HTR-8/SVneo (cell line): ENCODE results near the gene FTO.

Experiments
- DNase-seq: peaks from one replicate; pipeline ENCODE4 v3.0.0; 2011; ENCODE audit warnings: low spot score, mixed read lengths; ENCODE audit not compliant: insufficient read length
- FAIRE-seq: peaks from 2 replicates; lab custom pipeline; 2011; peaks lifted over from hg19 to GRCh38; lab: Jason Lieb, UNC

Gene FTO

DNA sequence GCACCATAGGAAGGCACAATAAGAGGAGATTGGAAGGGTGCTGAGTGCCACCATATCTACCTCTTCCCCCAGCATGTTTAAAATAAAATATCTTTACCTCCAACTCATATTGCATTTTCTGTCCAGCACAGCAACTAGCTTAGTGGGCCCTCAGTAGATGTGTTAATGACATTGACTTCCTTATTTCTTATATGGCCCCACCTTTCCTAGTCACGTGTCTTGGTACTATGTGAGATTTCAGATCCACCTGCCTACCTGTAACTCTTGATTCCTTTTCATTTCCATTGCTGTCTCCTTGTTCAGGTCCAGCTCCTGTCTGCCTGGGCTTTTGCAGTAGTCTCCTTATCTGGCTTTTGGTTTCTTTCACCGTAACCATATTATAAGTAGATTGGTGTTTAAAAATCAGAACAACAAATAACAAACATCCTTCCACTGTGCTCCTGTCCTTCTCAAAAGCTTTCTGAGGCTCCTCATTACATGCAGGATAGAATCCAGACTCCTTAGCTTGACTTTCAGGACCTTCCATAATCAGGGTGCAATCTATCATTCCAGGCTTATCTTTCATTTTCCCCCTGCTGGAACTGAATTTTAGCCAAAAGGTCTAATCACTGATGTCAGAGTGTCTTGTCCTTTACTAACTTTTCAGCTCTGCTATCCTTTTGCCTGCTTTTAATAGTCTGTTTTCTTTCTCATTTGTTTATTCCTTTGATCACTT lies 71.3 kb downstream of the FTO start:
- no peak for FAIRE-seq
- DNase-seq: no peak

DNA sequence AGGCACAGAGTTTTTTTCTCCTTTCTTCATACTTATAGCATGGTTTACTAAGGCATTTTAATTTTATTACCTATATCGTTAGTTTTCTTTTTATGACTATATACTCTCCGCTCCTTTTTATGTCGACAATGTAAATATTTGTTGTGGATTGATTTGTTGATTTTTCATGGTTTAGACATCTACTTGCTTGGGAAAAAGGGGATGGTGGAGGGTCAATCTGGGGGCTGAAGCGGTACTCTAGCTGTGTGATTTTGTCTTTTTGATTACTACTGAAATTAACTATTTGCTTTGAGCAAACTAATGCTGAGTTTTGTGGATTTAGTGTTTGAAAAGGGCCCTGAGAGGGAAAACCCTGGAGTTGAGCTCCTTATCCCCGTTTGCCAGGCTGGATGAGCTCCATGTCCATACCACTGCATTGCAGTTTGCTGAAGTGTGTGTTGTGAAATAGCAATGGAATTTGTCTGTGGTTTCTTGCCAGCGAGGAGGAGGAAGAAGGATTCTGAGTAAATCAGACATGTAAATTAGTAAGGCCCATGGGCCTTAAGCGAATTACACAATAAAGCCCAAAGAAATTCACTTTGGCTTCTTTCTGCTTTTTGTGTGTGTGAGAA lies 72.0 kb downstream of the FTO start:
- FAIRE-seq: peak; percentile 89
- DNase-seq: peak; percentile 31

DNA sequence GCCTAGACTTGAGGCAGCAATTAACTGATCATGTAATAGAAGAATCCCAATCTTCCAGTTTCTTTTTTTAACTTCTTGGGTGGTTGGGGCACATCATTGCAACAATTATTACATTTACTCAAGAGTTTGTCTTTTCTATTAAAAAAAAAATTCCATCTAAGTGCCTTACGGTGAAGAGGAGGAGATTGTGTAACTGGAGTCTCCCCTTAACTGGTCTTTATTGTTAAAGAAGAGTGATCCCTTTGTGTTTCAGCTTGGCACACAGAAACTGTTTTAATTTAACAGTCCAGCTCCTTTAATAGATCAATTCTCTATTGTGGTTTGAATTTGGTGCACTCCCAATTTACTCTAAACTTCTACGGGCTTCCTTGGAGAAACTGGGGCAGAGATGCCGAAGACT lies 75.2 kb downstream of the FTO start:
- FAIRE-seq (no peak), DNase-seq (no peak)

DNA sequence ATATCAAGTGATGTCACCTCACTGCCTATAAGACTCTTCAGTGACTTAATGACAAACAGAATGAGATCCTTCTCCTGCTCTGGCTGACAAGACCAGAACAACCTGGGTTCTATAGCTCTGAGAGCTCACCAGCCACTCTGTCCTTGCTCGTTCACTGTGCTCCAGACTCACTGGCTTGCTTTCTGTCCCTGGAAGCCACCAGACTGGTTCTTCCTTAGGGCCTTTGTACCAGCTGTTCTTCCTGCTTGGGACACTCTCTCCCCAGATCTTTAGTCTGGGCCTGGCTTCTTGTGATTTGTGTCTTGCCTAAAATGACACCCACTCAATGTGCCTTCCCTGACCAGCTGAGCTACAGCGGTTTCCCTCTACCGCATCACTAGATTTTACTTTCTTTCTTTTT lies 76.1 kb downstream of the FTO start:
- DNase-seq (no peak), FAIRE-seq (no peak)

DNA sequence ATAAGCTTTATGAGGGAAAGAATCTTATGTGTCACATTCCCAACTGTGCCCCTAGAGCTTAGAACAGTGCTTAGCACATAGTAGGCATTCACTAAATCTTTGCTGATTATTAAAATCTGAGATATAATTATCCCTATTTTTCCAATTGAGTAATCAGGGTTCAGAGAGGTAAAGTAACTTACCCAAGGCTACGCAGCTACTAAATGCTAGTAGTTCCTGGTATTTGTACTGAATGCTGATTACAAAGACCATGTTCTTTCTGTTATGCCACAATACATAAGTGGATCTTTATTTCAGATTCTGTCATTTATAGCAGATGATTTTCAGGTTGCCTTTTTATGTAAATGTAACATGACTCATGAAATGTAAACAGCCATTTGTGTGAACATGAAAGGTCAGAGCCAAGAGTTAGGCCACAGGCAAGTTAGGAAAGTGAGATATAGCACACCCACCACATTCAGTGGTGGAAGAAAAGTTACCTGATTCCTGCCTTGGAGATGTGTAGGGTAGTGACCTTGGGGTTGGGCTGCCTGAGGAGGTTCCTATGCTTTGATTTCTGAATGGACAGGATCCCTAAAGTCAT lies 77.2 kb downstream of the FTO start:
- FAIRE-seq: no peak

DNA sequence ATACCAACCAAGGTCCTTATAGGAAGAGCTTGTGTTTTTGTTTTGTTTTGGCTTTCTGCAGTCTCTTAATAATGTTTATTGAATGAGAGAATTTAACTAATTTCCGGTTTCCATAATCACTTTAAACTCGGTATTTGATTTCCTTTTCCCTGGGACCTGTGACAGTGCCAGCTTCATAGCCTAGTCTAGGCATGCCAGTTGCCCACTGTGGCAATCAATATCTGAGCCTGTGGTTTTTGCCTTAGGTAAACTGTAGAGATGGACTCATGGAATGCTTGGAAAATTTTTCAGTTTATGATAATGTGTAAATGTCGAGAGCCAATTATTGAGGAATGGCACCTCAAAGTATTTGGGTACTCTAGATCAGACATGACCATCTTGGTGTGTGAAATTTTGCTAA lies 78.2 kb downstream of the FTO start:
- DNase-seq (no peak), FAIRE-seq (no peak)

More for the DNA sequence above, 77.2 kb downstream of the FTO start:
- DNase-seq: no peak

DNA sequence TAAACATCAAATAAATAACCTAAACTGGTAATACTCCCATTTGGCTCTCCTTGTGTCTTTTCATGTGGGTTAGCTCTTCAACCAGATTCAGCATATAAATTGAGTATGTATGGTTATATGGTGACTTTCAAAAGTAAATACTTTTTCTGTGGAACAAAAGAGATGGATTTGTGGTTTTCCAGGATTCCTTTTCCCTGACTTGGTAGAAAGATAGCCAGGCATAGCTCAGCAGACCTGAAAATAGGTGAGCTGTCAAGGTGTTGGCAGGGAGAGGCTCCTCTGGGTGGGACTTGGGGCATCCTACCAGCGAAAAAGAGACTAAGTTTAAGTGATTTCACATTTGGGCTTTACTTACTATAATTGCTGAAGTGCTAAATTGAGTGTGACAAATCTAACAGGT lies 80.3 kb downstream of the FTO start:
- FAIRE-seq: no peak

DNA sequence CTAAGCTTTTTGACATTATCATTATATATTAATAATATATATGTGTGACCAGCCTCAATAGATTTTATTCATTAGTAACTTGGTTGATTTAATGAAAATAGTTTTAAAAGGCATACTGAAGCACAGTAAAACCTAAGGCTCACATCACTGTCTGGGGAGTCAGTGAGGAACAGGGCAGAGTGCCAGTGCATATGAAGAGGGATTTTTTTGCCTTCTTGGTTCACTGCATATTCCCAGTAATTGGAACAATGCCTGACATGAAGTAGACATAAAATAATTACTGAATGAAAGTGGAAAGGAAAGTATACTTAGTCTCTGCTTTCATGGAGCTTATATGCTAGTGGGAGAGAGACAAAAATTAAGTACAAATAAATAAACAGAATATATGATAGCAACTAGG lies 81.1 kb downstream of the FTO start:
- DNase-seq: no peak
- FAIRE-seq: no peak

More for the DNA sequence above, 80.3 kb downstream of the FTO start:
- no peak for DNase-seq

DNA sequence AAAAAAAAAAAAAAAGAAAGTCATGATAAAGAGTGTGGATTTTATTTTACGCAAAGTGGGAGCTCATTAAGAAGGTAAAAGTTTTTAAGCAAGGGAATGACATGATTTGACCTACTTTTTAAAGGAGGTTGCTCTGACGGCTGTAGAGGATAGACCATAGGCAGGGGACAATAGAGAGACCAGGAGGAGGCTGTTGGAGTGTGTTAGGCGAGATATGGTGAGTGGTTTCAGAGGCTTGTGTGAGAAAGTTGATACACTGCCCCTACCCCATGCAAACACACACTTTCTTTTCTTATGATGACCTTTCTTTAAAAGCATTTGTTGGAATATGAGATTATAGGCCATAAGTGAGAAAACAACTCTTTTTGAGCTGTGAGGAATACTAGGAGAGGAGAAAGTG lies 82.0 kb downstream of the FTO start:
- no peak for DNase-seq
- no peak for FAIRE-seq

DNA sequence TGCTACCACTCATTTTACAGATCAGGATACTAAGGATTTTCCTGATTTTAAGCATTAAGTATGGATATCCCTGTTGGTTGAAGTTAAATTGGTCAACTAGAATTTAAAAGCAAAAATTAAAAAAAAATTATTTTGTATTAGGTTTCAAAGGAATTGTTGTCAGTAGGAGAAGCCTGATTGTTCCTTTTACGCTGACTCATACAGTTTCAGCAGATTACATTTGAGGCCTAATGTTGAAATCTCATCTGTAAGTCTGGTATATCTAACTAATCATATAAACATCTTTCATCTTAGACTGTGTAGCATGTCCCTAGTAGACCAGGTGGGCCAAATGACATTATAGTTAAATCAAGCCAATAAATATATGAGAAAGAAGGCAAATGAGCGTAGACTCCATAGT lies 83.5 kb downstream of the FTO start:
- no peak for FAIRE-seq
- DNase-seq: no peak

DNA sequence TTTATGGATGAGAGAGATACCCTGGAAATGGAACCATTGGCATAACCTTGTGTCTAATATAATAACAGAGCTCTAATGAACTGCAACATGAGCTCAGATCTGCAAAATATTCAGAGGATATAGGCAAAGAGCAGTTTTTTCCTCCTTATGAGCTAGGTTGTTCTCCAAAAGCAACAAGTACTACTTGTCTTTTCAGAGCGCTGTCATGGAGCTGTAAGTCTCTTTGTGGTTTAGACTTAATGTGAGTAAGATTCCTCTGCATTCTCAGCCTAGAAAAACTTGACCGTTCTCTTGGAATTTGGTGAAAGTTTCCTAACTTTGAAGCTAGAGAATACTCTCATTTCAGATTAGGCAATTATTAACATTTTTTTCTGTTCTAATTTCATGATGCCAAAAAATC lies 85.2 kb downstream of the FTO start:
- FAIRE-seq (no peak), DNase-seq (no peak)

DNA sequence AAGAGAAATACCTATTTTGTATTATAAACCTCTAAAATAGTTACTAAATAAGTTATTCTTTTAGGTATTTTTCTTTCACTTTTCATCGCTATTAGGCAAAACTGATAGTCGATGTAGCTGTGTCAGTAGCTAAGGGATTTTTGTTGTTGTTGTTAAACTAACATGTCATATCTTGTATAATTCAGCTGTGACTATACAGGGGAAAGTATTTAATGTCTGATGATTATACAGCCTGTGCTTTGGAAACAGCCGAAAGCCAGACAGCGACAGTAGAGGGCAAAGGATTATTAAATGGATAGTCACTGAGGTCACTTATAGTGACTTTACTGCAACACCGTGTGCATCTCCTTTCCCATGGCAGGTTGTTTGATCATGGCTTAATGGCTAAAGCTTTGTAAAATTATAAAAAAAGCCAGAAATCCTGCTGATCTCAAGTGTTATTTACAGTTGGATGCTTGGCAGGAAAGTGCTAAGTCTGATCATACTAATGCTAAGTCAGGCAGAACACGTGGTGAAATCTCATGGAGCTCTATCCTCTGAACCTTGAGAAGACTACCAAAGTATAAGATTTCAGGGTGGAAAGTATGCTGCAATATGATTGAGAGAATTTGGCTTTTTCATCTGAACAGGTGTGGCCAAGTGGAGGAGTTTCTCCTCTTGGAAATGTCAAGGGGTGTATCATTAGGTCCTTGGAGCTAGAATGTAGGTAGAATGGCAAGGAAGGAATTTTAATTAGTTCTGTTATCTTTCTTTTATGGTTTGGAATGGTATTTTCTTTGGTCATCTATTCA lies 88.4 kb downstream of the FTO start:
- FAIRE-seq (no peak), DNase-seq (no peak)

DNA sequence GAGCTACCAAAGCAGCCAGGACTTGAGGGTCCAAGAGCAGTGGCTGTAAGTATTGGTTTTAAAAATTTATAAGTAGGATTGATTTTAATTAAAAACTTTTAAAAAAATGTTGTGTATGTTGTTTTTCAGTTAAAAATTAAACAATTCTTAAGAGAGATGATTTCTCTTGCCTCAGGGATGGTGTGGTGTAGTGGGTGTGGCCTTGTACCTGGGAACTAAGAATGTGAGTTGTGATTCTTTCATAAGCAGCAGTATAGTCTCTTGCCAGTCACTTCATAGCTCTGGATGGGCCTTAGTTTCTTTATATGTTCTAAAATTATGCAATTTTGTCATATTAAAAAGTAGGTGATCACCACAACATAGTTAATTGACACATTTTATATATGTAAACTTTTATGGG lies 99.5 kb downstream of the FTO start:
- DNase-seq (no peak), FAIRE-seq (no peak)

DNA sequence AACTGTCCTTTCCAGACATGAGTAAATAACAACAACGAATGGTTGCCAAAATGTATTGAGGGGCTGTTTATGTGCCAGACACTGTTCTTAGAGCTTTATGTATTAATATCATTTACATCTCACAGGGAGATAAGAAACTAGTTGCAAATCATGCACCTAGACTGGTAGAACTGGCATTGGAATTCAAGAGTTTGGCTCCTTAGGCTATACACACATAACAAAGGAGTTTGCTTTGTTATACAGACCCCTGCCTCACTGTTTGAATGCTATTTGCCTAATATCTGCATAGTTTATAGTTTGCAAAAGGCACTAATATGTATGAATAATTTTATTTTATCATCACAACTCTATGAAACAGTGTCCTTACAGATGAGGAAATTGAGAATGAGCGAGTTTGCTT lies 100.0 kb downstream of the FTO start:
- DNase-seq: no peak
- FAIRE-seq: no peak

DNA sequence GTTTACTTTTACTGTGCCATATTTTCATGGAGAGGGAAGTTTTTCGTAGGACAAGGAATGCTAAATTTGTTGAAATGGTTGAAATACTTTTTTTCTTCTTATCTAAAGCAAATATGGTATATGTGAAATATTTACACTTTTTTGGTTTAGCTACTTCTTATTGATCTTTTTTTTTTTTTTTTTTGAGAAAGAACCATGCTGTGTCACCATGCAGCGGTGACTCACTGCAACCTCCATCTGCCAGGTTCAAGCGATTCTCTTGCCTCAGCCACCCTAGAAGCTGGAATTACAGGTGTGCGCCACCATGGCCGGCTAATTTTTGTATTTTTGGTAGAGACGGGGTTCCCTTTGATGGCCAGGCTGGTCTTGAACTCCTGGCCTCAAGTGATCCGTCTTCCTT lies 100.5 kb downstream of the FTO start:
- DNase-seq (no peak), FAIRE-seq (no peak)

DNA sequence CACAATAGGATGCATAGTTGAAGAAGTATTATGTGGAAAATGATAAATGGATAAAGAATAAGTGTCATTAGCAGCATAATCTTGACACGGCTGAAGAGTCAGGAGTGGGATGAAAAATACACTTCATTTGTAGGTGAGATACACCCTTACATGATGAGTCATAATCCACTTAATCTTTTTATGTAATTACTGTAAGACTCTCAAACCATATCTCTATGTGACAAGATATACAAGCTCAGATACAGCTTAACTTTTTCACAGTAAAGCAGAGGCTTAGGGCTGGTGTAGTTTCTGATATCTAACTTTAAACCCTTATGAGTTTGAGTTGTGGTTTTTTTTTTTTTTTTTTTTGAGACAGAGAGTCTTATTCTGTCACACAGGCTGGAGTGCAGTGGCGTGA lies 101.2 kb downstream of the FTO start:
- no peak for FAIRE-seq
- no peak for DNase-seq

DNA sequence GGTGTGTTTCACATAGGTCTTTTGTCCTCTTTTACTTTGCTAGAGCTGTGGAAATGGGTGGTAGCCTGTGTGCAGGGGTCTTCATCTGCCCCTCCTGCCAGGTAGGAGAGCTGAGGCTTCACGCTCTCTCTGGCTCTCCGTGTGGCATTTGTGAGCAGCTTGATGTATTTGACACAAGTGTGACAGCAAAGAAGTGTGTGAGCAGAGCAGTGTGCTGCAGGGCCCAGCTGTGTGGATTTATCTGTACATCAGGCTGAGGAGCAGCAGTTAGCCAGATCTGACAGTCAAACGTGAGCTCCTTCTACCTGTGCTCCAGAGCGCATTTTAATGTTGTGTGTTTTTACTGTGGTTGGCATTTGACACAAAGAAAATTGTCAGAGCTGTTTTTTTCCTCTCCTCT lies 101.8 kb downstream of the FTO start:
- FAIRE-seq (no peak), DNase-seq (no peak)

DNA sequence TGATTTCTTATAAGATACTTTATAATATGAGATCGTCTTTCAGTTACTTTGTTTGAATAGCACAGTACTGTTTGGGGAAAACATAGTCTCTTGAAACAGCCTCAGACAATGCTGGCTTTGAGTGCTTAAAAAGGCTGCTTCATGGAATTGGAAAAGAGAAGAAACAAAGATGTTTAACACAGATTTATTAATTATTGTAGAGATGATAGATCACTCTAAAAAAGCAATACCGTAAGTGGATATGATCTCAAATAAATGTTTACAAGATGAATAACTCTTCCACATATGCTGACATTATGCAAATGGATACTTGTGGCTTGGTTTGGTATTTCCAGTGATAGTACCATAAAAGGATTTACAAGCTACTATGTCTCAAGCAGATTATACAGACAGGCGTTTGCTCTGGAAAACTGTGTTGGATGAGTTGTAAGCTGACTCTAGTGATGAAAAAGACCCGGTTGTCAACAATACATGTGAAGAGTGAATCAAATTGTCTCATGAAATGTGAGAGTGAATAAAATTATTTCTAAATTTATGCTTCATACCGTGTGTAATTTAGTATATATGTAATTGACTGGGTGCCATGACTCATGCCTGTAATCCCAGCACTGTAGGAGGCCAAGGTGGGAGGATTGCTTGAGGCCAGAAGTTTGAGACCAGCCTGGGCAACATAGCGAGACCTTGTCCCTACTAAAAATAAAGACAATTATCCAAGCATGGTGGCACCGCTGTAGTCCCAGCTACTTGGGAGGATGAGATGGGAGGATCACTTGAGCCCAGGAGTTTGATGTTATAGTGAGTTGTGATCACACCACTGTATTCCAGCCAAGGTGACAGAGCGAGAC lies 105.4 kb downstream of the FTO start:
- FAIRE-seq: no peak
- peak; percentile 41 for DNase-seq

DNA sequence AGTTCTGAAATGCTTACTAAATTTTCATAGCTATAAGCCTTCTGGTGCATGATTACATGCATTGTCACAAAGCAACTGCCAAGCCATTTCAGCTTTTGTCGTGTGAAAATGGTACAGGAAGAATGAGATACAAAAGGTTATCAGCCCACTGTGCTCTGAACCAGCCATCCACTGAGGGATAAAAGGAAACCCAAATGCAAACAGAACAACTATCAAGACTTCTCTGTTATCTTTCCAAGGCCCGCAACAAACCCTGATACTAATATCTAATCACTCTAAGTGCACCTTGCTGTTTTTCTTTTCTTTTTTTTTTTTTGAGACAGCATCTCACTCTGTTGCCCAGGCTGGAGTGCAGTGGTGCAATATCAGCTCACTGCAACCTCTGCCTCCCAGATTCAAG lies 109.0 kb downstream of the FTO start:
- DNase-seq: no peak
- FAIRE-seq: no peak

DNA sequence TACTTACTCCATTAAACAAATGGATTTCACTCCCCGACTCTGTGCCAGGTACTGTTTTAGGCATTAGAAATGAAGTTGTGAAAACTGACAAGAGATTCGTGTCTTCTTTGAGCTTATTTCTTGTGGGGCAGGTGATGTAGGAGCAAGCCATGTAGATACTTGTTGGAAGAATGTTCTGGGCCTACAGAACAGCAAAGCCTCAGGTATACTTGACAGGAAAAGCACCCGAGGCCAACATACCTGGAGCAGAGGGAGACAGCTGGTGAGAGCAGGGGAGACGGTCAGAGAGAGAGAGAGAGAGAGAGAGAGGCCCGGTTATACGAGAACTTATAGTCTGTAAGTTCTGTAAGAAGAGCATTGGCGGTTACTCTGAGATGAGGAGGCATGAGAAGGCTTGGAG lies 110.8 kb downstream of the FTO start:
- FAIRE-seq (no peak), DNase-seq (no peak)
